ENCODE data around the gene DCBLD1. TPM values are rescaled to one million over a fixed set of nuclear protein-coding genes. Genes with fewer than 3 reads are reported as not detected.

The DCBLD1 gene
- total RNA-seq, 1 experiment from 2014 or later: 11.2 TPM

GRCh38 chr6:117469791-117470190 is 12.7 kb upstream of the DCBLD1 start (continued):
- no peak for TF ChIP-seq ZNF281 (CRISPR knock-in tag; IDR thresholded peaks at IDR 0.05)
- TF ChIP-seq ARID4B (CRISPR knock-in tag; IDR thresholded peaks at IDR 0.05; ENCODE audit: borderline replicate concordance): no peak
- TF ChIP-seq SOX15 (CRISPR knock-in tag; IDR thresholded peaks at IDR 0.05): no peak

GRCh38 chr6:117472667-117473066 is 9.8 kb upstream of the DCBLD1 start:
- ChIA-PET POLR2A (no interaction called here), CTCF (no interaction called here)
- ATAC-seq (no peak), DNase-seq (ENCODE audit: low spot score) (no peak)
- H3K27me3 Mint-ChIP-seq (ENCODE audit: low read depth): no peaks in the 10 kb centered on the region
- TF ChIP-seq CREB1 (CRISPR knock-in tag; IDR thresholded peaks at IDR 0.05): no peak
- TF ChIP-seq SOX15 (CRISPR knock-in tag; IDR thresholded peaks at IDR 0.05): no peak
- TF ChIP-seq USF2 (CRISPR knock-in tag; IDR thresholded peaks at IDR 0.05): no peak
- TF ChIP-seq TCF7 (CRISPR knock-in tag; IDR thresholded peaks at IDR 0.05; ENCODE audit: low read depth): no peak
- TF ChIP-seq MXD4 (CRISPR knock-in tag; IDR thresholded peaks at IDR 0.05; ENCODE audit: borderline replicate concordance): no peak
- TF ChIP-seq AR (CRISPR knock-in tag; IDR thresholded peaks at IDR 0.05): no peak
- TF ChIP-seq ETV6 (CRISPR knock-in tag; IDR thresholded peaks at IDR 0.05): no peak
- no peak for TF ChIP-seq FOXP1 (CRISPR knock-in tag; IDR thresholded peaks at IDR 0.05; ENCODE audit: borderline replicate concordance)
- TF ChIP-seq E2F1 (CRISPR knock-in tag; IDR thresholded peaks at IDR 0.05): no peak
- no peak for TF ChIP-seq ZNF219 (CRISPR knock-in tag; IDR thresholded peaks at IDR 0.05; ENCODE audit: borderline replicate concordance)
- H3K4me1 Mint-ChIP-seq: peaks cover 11% of the 10 kb centered on the region
- H3K4me3 Mint-ChIP-seq: no peak overlapping the region
- no peaks in the 10 kb centered on the region for H3K9me3 Mint-ChIP-seq
- H3K27ac Mint-ChIP-seq: no peak overlapping the region
- H3K36me3 Mint-ChIP-seq: no peaks in the 10 kb centered on the region
